Measurements from ENCODE around the gene RHOT2. TPM values are rescaled to one million over a fixed set of nuclear protein-coding genes. Genes with fewer than 3 reads are reported as not detected.

The RHOT2 gene
- total and polyA plus RNA-seq, 7 donors: 35.3 to 159 (median 52.9) TPM

DNA sequence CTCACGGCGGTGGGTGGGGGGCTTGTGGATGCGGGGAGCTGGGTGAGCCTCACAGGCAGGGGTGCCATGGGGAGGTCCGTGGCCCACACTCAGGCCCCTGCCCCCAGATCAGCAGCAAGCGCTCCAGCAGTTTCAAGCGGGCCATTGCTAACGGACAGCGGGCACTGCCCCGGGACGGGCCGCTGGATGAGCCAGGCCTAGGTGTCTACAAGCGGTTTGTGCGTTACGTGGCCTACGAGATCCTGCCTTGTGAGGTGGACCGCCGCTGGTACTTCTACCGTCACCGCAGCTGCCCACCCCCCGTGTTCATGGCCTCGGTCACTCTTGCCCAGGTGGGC lies 8.6 kb downstream of the RHOT2 start:
- Histone ChIP-seq H3K27ac (no peak overlapping the region), H3K4me3 (no peak overlapping the region), H3K9me3 (no peaks in the 10 kb centered on the region), H3K4me1 (peaks cover 0 to 40% (median 30%) of the 10 kb centered on the region in 4 donors), H3K27me3 (no peaks in the 10 kb centered on the region), H3K36me3 (peaks cover 17 to 27% (median 19%) of the 10 kb centered on the region in 4 donors)
- WGBS, 2 donors: 29 to 87% methylated on average over 21 of the region's 21 CpGs
- TF ChIP-seq POLR2AphosphoS5 (IDR thresholded peaks at IDR 0.05): no peak
- TF ChIP-seq, protein P1, sequence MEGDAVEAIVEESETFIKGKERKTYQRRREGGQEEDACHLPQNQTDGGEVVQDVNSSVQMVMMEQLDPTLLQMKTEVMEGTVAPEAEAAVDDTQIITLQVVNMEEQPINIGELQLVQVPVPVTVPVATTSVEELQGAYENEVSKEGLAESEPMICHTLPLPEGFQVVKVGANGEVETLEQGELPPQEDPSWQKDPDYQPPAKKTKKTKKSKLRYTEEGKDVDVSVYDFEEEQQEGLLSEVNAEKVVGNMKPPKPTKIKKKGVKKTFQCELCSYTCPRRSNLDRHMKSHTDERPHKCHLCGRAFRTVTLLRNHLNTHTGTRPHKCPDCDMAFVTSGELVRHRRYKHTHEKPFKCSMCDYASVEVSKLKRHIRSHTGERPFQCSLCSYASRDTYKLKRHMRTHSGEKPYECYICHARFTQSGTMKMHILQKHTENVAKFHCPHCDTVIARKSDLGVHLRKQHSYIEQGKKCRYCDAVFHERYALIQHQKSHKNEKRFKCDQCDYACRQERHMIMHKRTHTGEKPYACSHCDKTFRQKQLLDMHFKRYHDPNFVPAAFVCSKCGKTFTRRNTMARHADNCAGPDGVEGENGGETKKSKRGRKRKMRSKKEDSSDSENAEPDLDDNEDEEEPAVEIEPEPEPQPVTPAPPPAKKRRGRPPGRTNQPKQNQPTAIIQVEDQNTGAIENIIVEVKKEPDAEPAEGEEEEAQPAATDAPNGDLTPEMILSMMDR (IDR thresholded peaks at IDR 0.05): no peak
- no peak for TF ChIP-seq EP300 (IDR thresholded peaks at IDR 0.05)
- intact Hi-C loops (cut with DNase I): no loop called here
- DNase-seq: no peak

DNA sequence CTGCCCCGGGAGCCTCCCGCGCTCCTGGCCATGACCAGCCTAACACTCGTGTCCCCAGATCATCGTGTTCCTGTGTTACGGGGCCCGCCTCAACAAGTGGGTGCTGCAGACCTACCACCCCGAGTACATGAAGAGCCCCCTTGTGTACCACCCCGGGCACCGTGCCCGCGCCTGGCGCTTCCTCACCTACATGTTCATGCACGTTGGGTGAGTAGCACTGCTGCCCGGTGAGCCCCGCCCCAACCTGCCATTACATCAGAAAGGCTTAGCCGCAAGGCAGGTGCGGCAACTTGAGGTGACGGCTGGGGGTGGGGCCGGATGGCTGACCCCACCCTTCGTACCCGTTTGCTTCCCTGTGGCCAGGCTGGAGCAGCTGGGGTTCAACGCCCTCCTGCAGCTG lies 9.0 kb downstream of the RHOT2 start:
- DNase-seq: no peak
- no peak overlapping the region for H3K27ac ChIP-seq
- intact Hi-C loops (cut with DNase I): no loop called here
- H3K4me3 ChIP-seq: no peak overlapping the region
- peaks cover 0 to 44% (median 34%) of the 10 kb centered on the region in 4 donors for H3K4me1 ChIP-seq
- H3K36me3 ChIP-seq: peaks cover 15 to 27% (median 19%) of the 10 kb centered on the region in 4 donors
- H3K27me3 ChIP-seq: no peaks in the 10 kb centered on the region
- H3K9me3 ChIP-seq: no peaks in the 10 kb centered on the region
- WGBS, 2 donors: 16 to 52% methylated on average over 23 of the region's 23 CpGs
- TF ChIP-seq EP300 (IDR thresholded peaks at IDR 0.05) (no peak), POLR2A (IDR thresholded peaks at IDR 0.05) (peak in 1 of 2 donors; percentile 19)

GRCh38 chr16:677316-678190 lies 9.6 kb downstream of the RHOT2 start:
- no peak overlapping the region for H3K27ac ChIP-seq
- no peak overlapping the region for H3K4me3 ChIP-seq
- intact Hi-C loops (cut with DNase I): no loop called here
- H3K27me3 ChIP-seq: no peaks in the 10 kb centered on the region
- TF ChIP-seq POLR2A (IDR thresholded peaks at IDR 0.05): no peak
- no peak for TF ChIP-seq POLR2AphosphoS5 (IDR thresholded peaks at IDR 0.05)
- TF ChIP-seq, protein P1 (IDR thresholded peaks at IDR 0.05): no peak
- no peak for TF ChIP-seq EP300 (IDR thresholded peaks at IDR 0.05)
- no peak for DNase-seq
- peaks cover 15 to 27% (median 19%) of the 10 kb centered on the region in 4 donors for H3K36me3 ChIP-seq
- H3K9me3 ChIP-seq: no peaks in the 10 kb centered on the region
- H3K4me1 ChIP-seq: peaks cover 0 to 50% (median 40%) of the 10 kb centered on the region in 4 donors
- 49 to 63% methylated on average over 57 of the region's 57 CpGs for WGBS, 2 donors

GRCh38 chr16:678209-678857 lies 10.4 kb downstream of the RHOT2 start:
- H3K27me3 ChIP-seq: no peaks in the 10 kb centered on the region
- H3K9me3 ChIP-seq: no peaks in the 10 kb centered on the region
- H3K27ac ChIP-seq: peak overlapping the region in 1 of 4 donors; percentile 99
- no peak for DNase-seq
- peaks cover 0 to 58% (median 48%) of the 10 kb centered on the region in 4 donors for H3K4me1 ChIP-seq
- intact Hi-C loops (cut with DNase I): no loop called here
- peaks cover 14 to 27% (median 18%) of the 10 kb centered on the region in 4 donors for H3K36me3 ChIP-seq
- no peak overlapping the region for H3K4me3 ChIP-seq
- TF ChIP-seq EP300 (IDR thresholded peaks at IDR 0.05): no peak
- 76 to 79% methylated on average over 21 of the region's 21 CpGs for WGBS, 2 donors

DNA sequence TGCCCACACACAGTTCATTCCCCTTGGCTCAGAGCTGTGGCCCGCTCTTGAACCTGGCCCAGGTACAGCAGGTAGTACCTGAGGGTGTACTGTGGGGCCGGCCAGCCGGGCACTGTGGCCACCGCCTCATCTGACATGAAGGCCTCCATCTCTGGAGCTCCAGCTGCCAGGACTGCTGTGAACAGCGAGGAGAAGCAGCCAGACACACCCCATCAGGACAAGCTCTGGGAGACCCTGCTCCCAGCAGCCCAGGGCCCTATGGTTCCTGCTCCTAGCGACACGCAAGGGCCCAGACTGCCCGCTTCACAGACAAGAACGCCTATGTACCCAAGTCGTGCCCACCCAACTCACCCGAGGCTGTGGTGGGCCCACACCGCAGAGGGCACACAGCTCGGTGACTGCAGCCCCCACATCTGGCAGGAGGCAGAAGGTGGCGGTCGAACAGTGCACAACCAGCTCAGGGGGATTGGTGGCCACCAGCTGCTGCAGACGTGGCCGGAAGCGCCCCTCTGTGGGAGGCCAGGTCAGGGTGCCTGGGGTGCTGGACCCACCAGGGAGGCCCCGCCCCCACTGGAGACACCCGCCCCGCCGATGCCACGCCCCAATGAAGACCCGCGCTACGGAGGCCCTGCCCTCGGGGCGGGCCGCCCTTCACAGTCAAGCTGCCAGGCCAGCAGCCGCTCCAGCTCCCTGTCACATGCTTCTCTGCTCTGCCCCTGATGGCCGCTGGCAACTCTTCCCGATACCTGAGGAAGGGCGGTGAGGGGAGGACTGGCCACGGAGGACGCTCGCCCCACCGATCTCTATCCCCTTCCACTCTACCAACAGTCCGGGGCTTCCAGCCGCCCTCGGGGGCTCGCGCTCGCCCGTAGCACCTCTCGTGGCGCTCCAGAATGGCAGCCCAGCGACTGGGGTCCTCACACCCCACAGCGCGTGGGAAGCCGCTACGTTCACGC lies 11.2 kb downstream of the RHOT2 start:
- peak overlapping the region; percentile 17 to 95 (median 86) for H3K4me3 ChIP-seq
- peak; percentile 90 for DNase-seq
- H3K27ac ChIP-seq: peak overlapping the region; percentile 94 to 99 (median 96)
- intact Hi-C loops (cut with DNase I): no loop called here
- H3K27me3 ChIP-seq: no peaks in the 10 kb centered on the region
- WGBS, 2 donors: 25 to 27% methylated on average over 51 to 52 of the region's 52 CpGs
- TF ChIP-seq, protein P1 (IDR thresholded peaks at IDR 0.05): no peak
- TF ChIP-seq EP300 (IDR thresholded peaks at IDR 0.05) (no peak), POLR2AphosphoS5 (IDR thresholded peaks at IDR 0.05) (no peak), POLR2A (IDR thresholded peaks at IDR 0.05) (no peak)
- peaks cover 0 to 64% (median 55%) of the 10 kb centered on the region in 4 donors for H3K4me1 ChIP-seq
- peaks cover 14 to 19% (median 17%) of the 10 kb centered on the region in 4 donors for H3K36me3 ChIP-seq
- H3K9me3 ChIP-seq: no peaks in the 10 kb centered on the region
